NB4 (cell line): ENCODE data around the gene HELZ.
"Not testable (repeated sequence)": the region's sequence is repeated elsewhere in the genome, so short reads cannot be mapped to it uniquely, and the experiment has no call there.

Experiments used
- MYC ChIP-seq: IDR thresholded peaks from 2 replicates; pipeline ENCODE4 v1.6.1; 2011; ENCODE audit warnings: low read depth, low read length
- POLR2A ChIP-seq: IDR thresholded peaks from 2 replicates; pipeline ENCODE4 v1.6.1; 2011; ENCODE audit warnings: mild to moderate bottlenecking; ENCODE audit not compliant: insufficient read length; ENCODE audit errors: extremely low read depth
- TF ChIP-seq, protein P1 (sequence below): IDR thresholded peaks from one replicate; pipeline ENCODE4 v1.5.1; 2012; ENCODE audit warnings: low read depth, low read length

DNA sequence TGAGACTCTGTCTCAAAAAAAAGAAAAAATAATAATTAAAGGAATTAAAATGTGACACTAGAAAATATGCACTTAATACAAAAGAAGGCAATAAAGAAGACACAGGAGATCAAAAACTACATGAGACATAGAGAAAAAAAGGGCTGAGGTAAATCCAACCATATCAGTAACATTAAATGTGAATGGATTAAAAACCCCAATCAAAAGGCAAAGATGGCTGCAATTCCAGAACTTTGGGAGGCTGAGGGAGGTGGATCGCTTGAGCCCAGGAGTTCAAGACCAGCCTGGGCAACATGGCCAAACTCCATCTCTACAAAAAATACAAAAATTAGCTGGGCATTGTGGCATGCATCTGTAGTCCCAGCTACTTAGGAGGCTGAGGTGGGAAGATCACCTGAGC is 103.0 kb downstream of the HELZ start:
- TF ChIP-seq, protein P1, sequence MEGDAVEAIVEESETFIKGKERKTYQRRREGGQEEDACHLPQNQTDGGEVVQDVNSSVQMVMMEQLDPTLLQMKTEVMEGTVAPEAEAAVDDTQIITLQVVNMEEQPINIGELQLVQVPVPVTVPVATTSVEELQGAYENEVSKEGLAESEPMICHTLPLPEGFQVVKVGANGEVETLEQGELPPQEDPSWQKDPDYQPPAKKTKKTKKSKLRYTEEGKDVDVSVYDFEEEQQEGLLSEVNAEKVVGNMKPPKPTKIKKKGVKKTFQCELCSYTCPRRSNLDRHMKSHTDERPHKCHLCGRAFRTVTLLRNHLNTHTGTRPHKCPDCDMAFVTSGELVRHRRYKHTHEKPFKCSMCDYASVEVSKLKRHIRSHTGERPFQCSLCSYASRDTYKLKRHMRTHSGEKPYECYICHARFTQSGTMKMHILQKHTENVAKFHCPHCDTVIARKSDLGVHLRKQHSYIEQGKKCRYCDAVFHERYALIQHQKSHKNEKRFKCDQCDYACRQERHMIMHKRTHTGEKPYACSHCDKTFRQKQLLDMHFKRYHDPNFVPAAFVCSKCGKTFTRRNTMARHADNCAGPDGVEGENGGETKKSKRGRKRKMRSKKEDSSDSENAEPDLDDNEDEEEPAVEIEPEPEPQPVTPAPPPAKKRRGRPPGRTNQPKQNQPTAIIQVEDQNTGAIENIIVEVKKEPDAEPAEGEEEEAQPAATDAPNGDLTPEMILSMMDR = not testable (repeated sequence)
- not testable (repeated sequence) for TF ChIP-seq MYC, POLR2A
